Nucleus accumbens (tissue), 56 donors: ENCODE results near the gene CBY3.
"Not testable (repeated sequence)": the region's sequence is repeated elsewhere in the genome, so short reads cannot be mapped to it uniquely, and the experiment has no call there.

ENCODE experiments used
- DNase-seq, 56 donors: peaks; one replicate each; lab custom pipeline; 2025; lab: John Stamatoyannopoulos, UW

Gene CBY3

DNA sequence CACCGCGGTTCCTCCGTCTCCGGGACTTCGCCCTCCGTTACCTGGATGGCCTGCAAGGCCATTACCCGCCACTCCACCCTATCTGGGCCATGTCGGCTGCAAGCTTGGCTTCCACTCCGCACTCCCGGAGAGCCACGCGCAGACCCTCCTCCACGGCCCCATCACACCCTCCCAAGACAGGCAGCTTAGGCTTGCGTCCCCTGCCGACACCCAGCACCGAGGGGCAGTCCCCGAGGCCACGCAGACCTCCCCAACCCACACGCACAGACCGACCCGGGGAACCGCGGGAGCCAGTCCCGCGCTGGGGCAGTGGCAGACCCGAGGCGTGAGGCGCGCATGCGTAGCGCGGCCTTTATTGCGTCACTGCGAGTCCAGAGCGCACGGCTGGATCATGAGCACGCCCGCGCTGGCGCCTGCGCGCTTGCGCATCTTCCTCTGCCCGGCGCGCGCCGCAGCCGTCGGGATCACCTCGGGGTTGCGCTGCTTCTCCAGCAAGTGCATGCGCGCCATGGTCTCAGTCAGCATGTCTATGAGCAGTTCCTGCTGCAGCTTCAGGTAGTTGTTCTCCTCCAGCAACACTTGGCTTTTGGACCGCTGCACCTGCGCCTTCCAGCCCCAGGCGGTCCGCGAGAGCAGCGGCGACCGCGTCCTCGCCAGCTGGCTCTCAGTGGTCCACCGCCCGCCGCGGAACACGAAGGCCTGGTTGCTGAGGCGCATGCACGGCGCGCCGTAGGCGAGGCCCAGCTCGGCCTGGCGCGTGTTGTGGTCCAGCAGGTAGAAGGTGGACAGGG is 2.4 kb downstream of the CBY3 start:
- DNase-seq, result peak in 55 of 56 donors; percentile 56 to 97 (median 88)

GRCh38 chr5:179668391-179668790 is 12.4 kb downstream of the CBY3 start:
- peak in 17 of 56 donors; percentile 1 to 40 (median 5) for DNase-seq

GRCh38 chr5:179661647-179662046 is 19.2 kb downstream of the CBY3 start:
- not testable (repeated sequence) for DNase-seq

DNA sequence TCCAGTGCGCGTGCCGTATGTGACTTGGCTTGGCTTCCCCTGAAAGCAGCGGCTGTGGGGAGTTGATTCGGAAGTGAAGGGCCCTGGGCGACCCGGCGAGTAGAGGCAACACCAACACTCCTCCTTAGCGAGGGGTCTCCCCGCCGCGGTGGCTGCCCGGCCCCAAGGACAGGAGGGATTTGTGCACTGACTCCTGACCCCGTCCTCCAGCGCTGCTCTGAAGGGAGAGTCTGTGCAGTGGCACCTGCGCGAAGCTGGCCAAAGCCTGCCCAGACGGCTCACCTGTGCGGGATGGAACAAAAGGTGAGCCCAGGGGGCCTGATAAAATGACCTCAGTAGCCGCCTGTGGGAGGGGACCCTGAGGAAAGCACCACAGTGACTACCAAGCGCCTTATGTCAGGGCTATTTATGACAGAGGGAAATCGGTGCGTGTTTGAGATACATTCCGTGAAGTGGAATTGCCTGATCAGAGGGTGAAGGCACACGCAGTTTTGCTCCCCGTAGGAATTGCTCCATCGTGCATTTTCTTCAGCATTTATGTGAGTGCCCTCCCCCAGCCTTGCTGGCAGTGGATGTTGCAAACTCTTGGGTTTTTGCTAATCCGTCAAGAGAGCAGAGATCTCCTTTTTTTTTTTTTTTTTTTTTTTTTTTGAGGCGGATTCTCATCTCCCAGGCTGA is 22.5 kb downstream of the CBY3 start:
- DNase-seq, result peak in 6 of 56 donors; percentile 0 to 17 (median 5)

- DNase-seq, result not testable (repeated sequence)
These were observed 23.3 kb downstream of the CBY3 start for GRCh38 chr5:179657302-179658178.

- not testable (repeated sequence) for DNase-seq
These were observed 27.7 kb downstream of the CBY3 start for GRCh38 chr5:179653135-179653534.

GRCh38 chr5:179650245-179650644 is 30.6 kb downstream of the CBY3 start:
- DNase-seq, result not testable (repeated sequence)

DNA sequence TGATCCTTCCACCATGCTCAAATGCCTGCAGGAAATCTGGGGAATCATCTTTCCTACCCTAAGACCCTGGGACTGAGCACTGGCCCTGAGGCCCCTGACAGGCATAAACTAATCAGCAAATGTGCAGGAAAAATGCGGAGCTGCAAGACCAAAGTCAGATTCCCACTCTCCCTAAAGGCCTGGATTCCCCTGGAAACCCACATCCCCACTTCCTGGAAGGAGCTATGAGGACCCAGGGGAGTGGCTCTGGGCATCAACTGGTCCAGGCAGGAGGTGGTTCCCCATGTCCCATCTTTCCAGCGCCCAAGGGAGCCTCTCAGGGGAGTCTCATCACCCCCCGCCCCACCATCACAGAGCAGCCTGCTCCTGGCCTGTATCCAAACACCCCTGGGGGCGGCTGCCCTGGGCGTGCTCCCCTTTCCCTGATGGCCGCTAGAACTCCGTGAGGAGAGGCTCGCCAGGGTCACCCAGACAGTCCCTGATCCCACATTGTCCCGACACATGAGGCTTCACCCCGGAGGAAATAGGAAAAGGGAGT is 31.6 kb downstream of the CBY3 start:
- DNase-seq, result not testable (repeated sequence)

GRCh38 chr5:179648410-179648809 is 32.4 kb downstream of the CBY3 start:
- DNase-seq, result no peak

- DNase-seq, result not testable (repeated sequence)
These were observed 36.1 kb downstream of the CBY3 start for GRCh38 chr5:179644766-179645165.

GRCh38 chr5:179643141-179643920 is 37.5 kb downstream of the CBY3 start:
- DNase-seq, result not testable (repeated sequence)

DNA sequence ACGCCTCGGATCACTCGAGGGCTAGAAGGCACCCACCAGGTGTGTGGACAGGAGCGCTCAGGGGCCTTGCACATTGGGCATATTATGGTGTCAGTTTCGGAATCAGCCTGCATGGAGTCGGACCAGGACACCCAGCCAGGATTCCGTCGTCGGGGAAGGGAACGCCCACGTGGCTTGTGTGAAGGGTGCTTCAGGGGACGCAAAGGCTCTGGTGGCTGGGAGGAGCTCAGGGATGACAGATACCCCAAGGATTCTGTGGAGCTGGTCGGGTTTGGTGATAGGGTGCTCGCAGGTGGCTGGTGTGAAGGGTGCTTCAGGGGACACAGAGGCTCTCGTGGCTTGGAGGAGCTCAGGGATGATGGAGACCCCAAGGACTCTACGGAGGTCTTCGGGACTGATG is 38.2 kb downstream of the CBY3 start:
- DNase-seq, result not testable (repeated sequence)

- not testable (repeated sequence) for DNase-seq
These were observed 39.1 kb downstream of the CBY3 start for GRCh38 chr5:179641745-179642144.

GRCh38 chr5:179639296-179639695 is 41.5 kb downstream of the CBY3 start:
- not testable (repeated sequence) for DNase-seq

GRCh38 chr5:179634370-179635172 is 46.3 kb downstream of the CBY3 start:
- DNase-seq, result not testable (repeated sequence)

- not testable (repeated sequence) for DNase-seq
These were observed 47.1 kb downstream of the CBY3 start for GRCh38 chr5:179633501-179634369.
